PFSK-1 (cell line): ENCODE measurements around the gene SHLD2.
"Not testable (repeated sequence)": the region's sequence is repeated elsewhere in the genome, so short reads cannot be mapped to it uniquely, and the experiment has no call there.

ENCODE experiments used
- FOXP2 ChIP-seq: optimal IDR thresholded peaks from 2 replicates; pipeline ENCODE3; 2011; ENCODE audit warnings: borderline replicate concordance, control low read depth, inconsistent platforms; ENCODE audit not compliant: insufficient read depth; ENCODE audit errors: extremely low read length, extremely low read depth
- POLR2AphosphoS5 ChIP-seq: IDR thresholded peaks from 2 replicates; pipeline ENCODE4 v1.6.1; 2012; ENCODE audit warnings: low read depth, mild to moderate bottlenecking, control low read depth, low read length, moderate library complexity
- SIN3A ChIP-seq: IDR thresholded peaks from 2 replicates; pipeline ENCODE4 v1.6.1; 2012; ENCODE audit warnings: mild to moderate bottlenecking, low read length, moderate library complexity, borderline replicate concordance; ENCODE audit not compliant: insufficient read depth
- TAF1 ChIP-seq: IDR thresholded peaks from 2 replicates; pipeline ENCODE4 v1.6.1; 2012; ENCODE audit warnings: low read length, control low read depth, borderline replicate concordance; ENCODE audit not compliant: insufficient read depth
- TF ChIP-seq, protein P1 (sequence below), 2 experiments: IDR thresholded peaks; 2 replicates each; pipeline versions ENCODE4 v1.6.1 to v1.8.0; 2011 to 2012; ENCODE audit warnings: low read depth in 2 of 2, low read length in 2 of 2, control low read depth in 1 of 2, inconsistent platforms in 1 of 2, mild to moderate bottlenecking in 1 of 2, moderate library complexity in 1 of 2; ENCODE audit not compliant: insufficient read depth in 1 of 2

Gene SHLD2

DNA sequence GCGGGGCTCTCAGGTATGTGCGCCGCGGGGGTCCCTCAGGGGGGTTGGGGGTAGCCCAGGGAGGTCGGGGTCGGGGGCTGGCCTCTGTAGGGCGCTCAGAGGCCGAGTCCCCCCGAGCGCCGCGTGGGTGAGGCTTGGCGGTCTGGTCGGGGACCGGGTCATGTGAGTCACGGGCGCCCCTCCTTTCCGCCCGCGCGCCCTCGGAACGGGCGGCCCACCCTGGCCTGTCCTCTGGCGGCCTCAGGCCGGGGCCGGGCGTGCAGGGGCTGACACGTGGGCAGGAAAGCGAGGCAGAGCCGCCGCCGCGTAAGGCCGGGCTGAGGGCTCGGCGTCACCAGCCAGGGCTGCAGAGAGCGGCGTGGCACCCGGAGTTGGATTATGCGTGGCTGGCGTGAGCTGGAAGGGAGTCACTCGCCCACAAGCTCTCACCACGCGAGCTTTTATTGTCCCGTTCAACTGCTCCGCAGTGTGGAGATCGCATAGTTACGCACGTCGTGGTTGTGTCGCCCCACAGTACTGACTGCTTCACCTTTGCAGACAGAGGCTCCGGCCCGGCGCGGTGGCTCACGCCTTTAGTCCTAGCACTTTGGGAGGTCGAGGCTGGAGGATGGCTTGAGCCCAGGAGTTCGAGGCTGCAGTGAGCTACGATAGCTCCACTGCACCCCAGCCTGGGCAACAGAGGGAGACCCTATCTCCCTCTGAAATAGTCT is 385 bp downstream of the SHLD2 start:
- TF ChIP-seq SIN3A, result peak; percentile 52; the same call in 1 of the 2 replicates
- peak; percentile 41 for TF ChIP-seq FOXP2
- TF ChIP-seq, protein P1, sequence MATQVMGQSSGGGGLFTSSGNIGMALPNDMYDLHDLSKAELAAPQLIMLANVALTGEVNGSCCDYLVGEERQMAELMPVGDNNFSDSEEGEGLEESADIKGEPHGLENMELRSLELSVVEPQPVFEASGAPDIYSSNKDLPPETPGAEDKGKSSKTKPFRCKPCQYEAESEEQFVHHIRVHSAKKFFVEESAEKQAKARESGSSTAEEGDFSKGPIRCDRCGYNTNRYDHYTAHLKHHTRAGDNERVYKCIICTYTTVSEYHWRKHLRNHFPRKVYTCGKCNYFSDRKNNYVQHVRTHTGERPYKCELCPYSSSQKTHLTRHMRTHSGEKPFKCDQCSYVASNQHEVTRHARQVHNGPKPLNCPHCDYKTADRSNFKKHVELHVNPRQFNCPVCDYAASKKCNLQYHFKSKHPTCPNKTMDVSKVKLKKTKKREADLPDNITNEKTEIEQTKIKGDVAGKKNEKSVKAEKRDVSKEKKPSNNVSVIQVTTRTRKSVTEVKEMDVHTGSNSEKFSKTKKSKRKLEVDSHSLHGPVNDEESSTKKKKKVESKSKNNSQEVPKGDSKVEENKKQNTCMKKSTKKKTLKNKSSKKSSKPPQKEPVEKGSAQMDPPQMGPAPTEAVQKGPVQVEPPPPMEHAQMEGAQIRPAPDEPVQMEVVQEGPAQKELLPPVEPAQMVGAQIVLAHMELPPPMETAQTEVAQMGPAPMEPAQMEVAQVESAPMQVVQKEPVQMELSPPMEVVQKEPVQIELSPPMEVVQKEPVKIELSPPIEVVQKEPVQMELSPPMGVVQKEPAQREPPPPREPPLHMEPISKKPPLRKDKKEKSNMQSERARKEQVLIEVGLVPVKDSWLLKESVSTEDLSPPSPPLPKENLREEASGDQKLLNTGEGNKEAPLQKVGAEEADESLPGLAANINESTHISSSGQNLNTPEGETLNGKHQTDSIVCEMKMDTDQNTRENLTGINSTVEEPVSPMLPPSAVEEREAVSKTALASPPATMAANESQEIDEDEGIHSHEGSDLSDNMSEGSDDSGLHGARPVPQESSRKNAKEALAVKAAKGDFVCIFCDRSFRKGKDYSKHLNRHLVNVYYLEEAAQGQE (IDR thresholded peaks at IDR 0.05; ENCODE audit: insufficient read depth in 1 of 2, low read depth in 2 of 2, low read length in 2 of 2), result no peak
- TF ChIP-seq POLR2AphosphoS5, result peak; percentile 48; the same call in 1 of the 2 replicates
- TF ChIP-seq TAF1, result peak; percentile 54; the same call in 1 of the 2 replicates

DNA sequence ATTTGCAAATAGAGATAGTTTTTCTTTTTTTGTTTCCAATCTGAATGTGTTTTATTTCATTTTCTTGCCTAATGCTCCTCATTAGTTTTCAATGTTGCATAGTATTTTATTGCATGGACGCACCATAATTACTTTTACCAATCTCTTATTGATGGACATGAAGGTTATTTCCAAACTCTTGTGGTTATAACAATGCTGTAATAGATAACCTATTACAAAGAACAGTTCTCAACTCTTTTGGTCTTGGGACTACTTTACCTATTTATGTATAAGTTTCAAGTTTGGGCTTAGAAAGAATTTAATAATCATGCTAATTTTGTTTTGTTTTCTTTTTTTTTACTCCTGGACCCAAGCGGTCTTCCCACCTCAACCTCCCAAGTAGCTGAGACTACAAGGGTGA is 7.0 kb downstream of the SHLD2 start:
- TF ChIP-seq FOXP2, result no peak
- TF ChIP-seq POLR2AphosphoS5, result no peak

DNA sequence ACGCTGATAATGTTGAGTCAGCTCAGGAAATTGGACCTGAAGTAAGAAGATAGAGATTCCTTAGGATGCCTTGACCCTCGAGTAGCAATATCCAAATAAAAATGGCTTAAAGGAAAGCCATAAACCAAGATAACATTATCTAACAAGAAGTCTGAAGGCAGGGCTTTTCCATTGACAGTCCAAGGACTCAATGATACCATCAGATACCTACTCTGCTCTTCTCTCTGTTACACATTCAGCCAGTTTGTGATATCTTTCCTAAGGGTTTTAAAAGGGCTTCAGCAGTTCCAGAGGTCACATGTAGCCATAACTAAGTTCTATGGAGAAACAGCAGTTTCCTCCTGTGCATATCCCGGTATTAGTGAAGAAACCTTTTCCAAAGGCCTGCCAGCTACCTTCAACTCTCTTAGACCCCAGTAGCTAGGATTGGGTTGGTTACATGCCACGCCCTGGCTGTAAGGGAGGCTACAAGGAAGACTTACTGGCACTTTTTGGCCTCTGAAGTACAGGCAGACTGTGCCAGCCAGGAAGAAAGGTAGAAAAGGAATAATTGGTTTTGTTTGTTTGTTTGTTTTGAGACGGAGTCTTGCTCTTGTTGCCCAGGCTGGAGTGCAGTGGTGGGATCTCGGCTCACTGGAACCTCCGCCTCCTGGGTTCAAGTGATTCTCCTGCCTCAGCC is 10.6 kb downstream of the SHLD2 start:
- TF ChIP-seq POLR2AphosphoS5, result no peak
- TF ChIP-seq FOXP2, result no peak
- no peak for TF ChIP-seq SIN3A
- TF ChIP-seq, protein P1 (IDR thresholded peaks at IDR 0.05; ENCODE audit: insufficient read depth in 1 of 2, low read depth in 2 of 2, low read length in 2 of 2), result no peak
- TF ChIP-seq TAF1, result no peak

DNA sequence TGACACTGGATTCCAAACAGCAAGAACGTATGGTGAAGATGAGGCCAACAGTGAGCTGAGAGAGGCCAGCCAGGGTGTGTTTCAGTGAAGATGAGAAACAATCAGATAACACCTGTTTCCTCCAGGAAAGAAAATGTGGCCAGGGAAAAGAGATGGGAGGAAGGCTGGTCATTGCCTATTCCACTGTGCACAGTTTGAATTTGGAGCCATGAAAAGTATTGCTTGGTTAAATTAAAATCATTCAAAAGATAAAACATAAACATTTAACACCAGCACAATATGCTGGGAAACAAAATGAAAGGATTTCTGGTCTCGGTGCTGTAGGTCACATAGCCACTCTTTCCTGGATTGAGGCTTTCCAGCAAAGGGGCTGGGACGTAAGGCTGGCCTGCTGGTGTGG is 130.1 kb downstream of the SHLD2 start, which contains the start of gene NUTM2A:
TSS of gene NUTM2A (plus strand) at position 301 of the 400 bp plus-strand sequence. CDS start 383 bp downstream, outside the sequence.
- not testable (repeated sequence) for TF ChIP-seq SIN3A, FOXP2
- TF ChIP-seq, protein P1 (IDR thresholded peaks at IDR 0.05; ENCODE audit: insufficient read depth in 1 of 2, low read depth in 2 of 2, low read length in 2 of 2), result not testable (repeated sequence)
